Tibial nerve (tissue), 4 donors: ENCODE data around the gene ABI3BP.

Source experiments
- CTCF ChIP-seq, 5 experiments: fragments of 200-600 bp in 3 of 5; fragments of 450-650 bp in 2 of 5; sonication (generic) in 3 of 5; IDR thresholded peaks; one replicate each; pipeline ENCODE4 v1.5.1; 2016 to 2019; ENCODE audit warnings: antibody characterized with exemption in 5 of 5, mild to moderate bottlenecking in 3 of 5, moderate library complexity in 2 of 5
- EP300 ChIP-seq, 2 donors: sonication (generic); formaldehyde crosslinking; IDR thresholded peaks; one replicate each; pipeline ENCODE4 v1.6.1; 2017; ENCODE audit warnings: antibody characterized with exemption in 2 of 2, mild to moderate bottlenecking in 1 of 2
- POLR2A ChIP-seq, 2 donors: fragments of 450-650 bp; IDR thresholded peaks; one replicate each; pipeline ENCODE4 v1.6.1; 2017; ENCODE audit warnings: antibody characterized with exemption in 2 of 2, mild to moderate bottlenecking in 2 of 2, moderate library complexity in 2 of 2

- TF ChIP-seq CTCF (IDR thresholded peaks at IDR 0.05) (no peak), POLR2A (IDR thresholded peaks at IDR 0.05) (no peak), EP300 (IDR thresholded peaks at IDR 0.05) (peak in 1 of 2 donors; percentile 29)
Observed at GRCh38 chr3:100880845-100881244, 112.4 kb downstream of the ABI3BP start.
